ENCODE measurements around the gene LDLRAD4. TPM values are rescaled to one million over a fixed set of nuclear protein-coding genes. Genes with fewer than 3 reads are reported as not detected.

Gene LDLRAD4
- total RNA-seq, 4 donors from 2014 or later: 20.4 to 40.4 (median 35.3) TPM

- intact Hi-C loops (cut with DNase I): no loop called here
- peaks cover 0 to 7% (median 5%) of the 10 kb centered on the region in 4 donors for H3K4me1 ChIP-seq
- 88% methylated on average over 11 of the region's 13 CpGs for WGBS
- H3K27me3 ChIP-seq: no peaks in the 10 kb centered on the region
- TF ChIP-seq EP300 (IDR thresholded peaks at IDR 0.05) (no peak), POLR2AphosphoS5 (IDR thresholded peaks at IDR 0.05) (no peak), POLR2A (IDR thresholded peaks at IDR 0.05; ENCODE audit: low read depth) (no peak), CTCF (IDR thresholded peaks at IDR 0.05) (no peak)
- peaks cover 0 to 4% (median 0%) of the 10 kb centered on the region in 4 donors for H3K36me3 ChIP-seq
- H3K4me3 ChIP-seq: no peak overlapping the region
- no peak for DNase-seq (ENCODE audit: extremely low spot score)
- H3K9me3 ChIP-seq: no peaks in the 10 kb centered on the region
- H3K27ac ChIP-seq (replicated peaks in 1 of 4): no peak overlapping the region
These were observed 91.4 kb downstream of the LDLRAD4 start for GRCh38 chr18:13309748-13310670.

DNA sequence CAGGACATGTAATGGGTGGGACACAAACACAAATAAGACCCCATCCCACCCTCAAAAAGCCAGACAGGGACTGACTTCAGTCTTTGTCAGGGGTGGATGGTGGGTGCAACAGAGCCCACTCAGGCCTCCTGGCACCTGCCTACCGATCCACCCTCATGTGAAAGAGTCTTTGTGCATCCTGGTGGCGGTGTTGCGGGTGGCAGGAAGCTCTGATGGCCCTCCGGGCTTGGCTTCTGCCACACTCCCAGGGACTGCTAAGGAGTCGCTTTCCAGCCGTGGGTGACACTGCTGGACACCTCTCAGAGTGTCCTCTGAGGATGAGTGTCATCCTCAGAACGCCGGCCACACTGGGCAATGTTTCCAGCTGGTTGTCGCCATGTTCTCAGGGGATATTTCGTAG, 92.6 kb downstream of the LDLRAD4 start:
- intact Hi-C loops (cut with DNase I): no loop called here
- H3K36me3 ChIP-seq: peaks cover 0 to 4% (median 0%) of the 10 kb centered on the region in 4 donors
- H3K4me1 ChIP-seq: peaks cover 0 to 6% (median 5%) of the 10 kb centered on the region in 4 donors
- H3K27ac ChIP-seq (replicated peaks in 1 of 4): no peak overlapping the region
- no peak for TF ChIP-seq EP300 (IDR thresholded peaks at IDR 0.05)
- no peak for TF ChIP-seq POLR2A (IDR thresholded peaks at IDR 0.05; ENCODE audit: low read depth)
- TF ChIP-seq POLR2AphosphoS5 (IDR thresholded peaks at IDR 0.05): no peak
- TF ChIP-seq CTCF (IDR thresholded peaks at IDR 0.05): no peak
- no peak for DNase-seq (ENCODE audit: extremely low spot score)
- peaks cover 0 to 5% (median 5%) of the 10 kb centered on the region in 4 donors for H3K9me3 ChIP-seq
- no peaks in the 10 kb centered on the region for H3K27me3 ChIP-seq
- H3K4me3 ChIP-seq: no peak overlapping the region
- WGBS: 98% methylated on average over 10 of the region's 10 CpGs

GRCh38 chr18:13312515-13312914, 94.0 kb downstream of the LDLRAD4 start:
- Histone ChIP-seq H3K9me3 (peaks cover 0 to 9% (median 7%) of the 10 kb centered on the region in 4 donors), H3K4me1 (peaks cover 0 to 6% (median 2%) of the 10 kb centered on the region in 4 donors), H3K36me3 (peaks cover 0 to 4% (median 0%) of the 10 kb centered on the region in 4 donors), H3K27me3 (no peaks in the 10 kb centered on the region), H3K4me3 (no peak overlapping the region), H3K27ac (replicated peaks in 1 of 4) (no peak overlapping the region)
- no peak for TF ChIP-seq EP300 (IDR thresholded peaks at IDR 0.05)
- 94% methylated on average over 4 of the region's 4 CpGs for WGBS
- DNase-seq (ENCODE audit: extremely low spot score): no peak
- intact Hi-C loops (cut with DNase I): no loop called here

- no peak overlapping the region for H3K4me3 ChIP-seq
- peaks cover 0 to 9% (median 7%) of the 10 kb centered on the region in 4 donors for H3K9me3 ChIP-seq
- no peak for TF ChIP-seq POLR2AphosphoS5 (IDR thresholded peaks at IDR 0.05)
- no peak for TF ChIP-seq POLR2A (IDR thresholded peaks at IDR 0.05; ENCODE audit: low read depth)
- no peak for TF ChIP-seq EP300 (IDR thresholded peaks at IDR 0.05)
- no peak for TF ChIP-seq CTCF (IDR thresholded peaks at IDR 0.05)
- intact Hi-C loops (cut with DNase I): no loop called here
- peaks cover 0 to 6% (median 2%) of the 10 kb centered on the region in 4 donors for H3K4me1 ChIP-seq
- no peaks in the 10 kb centered on the region for H3K27me3 ChIP-seq
- WGBS: 88% methylated on average over 19 of the region's 19 CpGs
- H3K36me3 ChIP-seq: peaks cover 0 to 4% (median 0%) of the 10 kb centered on the region in 4 donors
- H3K27ac ChIP-seq (replicated peaks in 1 of 4): no peak overlapping the region
- no peak for DNase-seq (ENCODE audit: extremely low spot score)
These were observed 94.6 kb downstream of the LDLRAD4 start for GRCh38 chr18:13313006-13313686.

DNA sequence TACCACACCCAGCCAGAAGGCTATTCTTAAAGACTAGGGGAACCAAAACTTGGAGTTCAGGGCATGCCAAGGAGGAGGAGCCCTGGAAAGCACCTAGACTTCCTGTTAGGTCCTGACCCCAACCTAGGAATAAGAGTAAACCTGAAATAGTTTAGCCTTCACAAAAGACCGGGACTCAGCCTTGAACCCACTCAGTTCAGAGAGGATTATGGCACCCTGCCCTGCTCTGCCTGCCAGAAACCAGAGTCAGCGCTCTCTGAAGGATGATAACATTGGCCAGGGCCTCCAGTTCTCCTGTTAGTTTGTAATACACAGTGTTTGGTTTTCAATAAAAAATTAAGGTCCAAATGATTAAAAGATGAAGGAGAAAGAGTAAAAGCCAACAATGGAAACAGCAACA, 96.4 kb downstream of the LDLRAD4 start:
- TF ChIP-seq CTCF (IDR thresholded peaks at IDR 0.05) (no peak), EP300 (IDR thresholded peaks at IDR 0.05) (no peak), POLR2AphosphoS5 (IDR thresholded peaks at IDR 0.05) (no peak), POLR2A (IDR thresholded peaks at IDR 0.05; ENCODE audit: low read depth) (no peak)
- Histone ChIP-seq H3K27ac (replicated peaks in 1 of 4) (no peak overlapping the region), H3K4me3 (no peak overlapping the region), H3K9me3 (peaks cover 0 to 9% (median 7%) of the 10 kb centered on the region in 4 donors), H3K36me3 (peaks cover 0 to 4% (median 0%) of the 10 kb centered on the region in 4 donors), H3K27me3 (no peaks in the 10 kb centered on the region), H3K4me1 (peaks cover 6 to 17% (median 14%) of the 10 kb centered on the region in 4 donors)
- WGBS: 65% methylated on average over 2 of the region's 2 CpGs
- DNase-seq (ENCODE audit: extremely low spot score): no peak
- intact Hi-C loops (cut with DNase I): no loop called here
